Endothelial cell (in vitro differentiated cells): ENCODE results near the gene CFAP46. TPM values are rescaled to one million over a fixed set of nuclear protein-coding genes. Genes with fewer than 3 reads are reported as not detected.

Source experiments
- DNase-seq: peaks from one replicate; pipeline ENCODE4 v3.0.0; 2021; ENCODE audit warnings: low spot score
- H3K27ac Mint-ChIP-seq: one replicate; pipeline ENCODE4 v1.8.0; 2021; ENCODE audit warnings: mixed read lengths, inconsistent platforms; ENCODE audit not compliant: unreplicated experiment
- H3K27me3 Mint-ChIP-seq: one replicate; pipeline ENCODE4 v1.8.0; 2021; ENCODE audit warnings: mild to moderate bottlenecking, moderate library complexity, mixed read lengths, inconsistent platforms; ENCODE audit not compliant: unreplicated experiment
- H3K36me3 Mint-ChIP-seq: one replicate; pipeline ENCODE4 v1.8.0; 2021; ENCODE audit warnings: mild to moderate bottlenecking, low read depth, mixed read lengths, inconsistent platforms; ENCODE audit not compliant: unreplicated experiment
- H3K4me1 Mint-ChIP-seq: one replicate; pipeline ENCODE4 v1.8.0; 2021; ENCODE audit warnings: mild to moderate bottlenecking, mixed read lengths, inconsistent platforms; ENCODE audit not compliant: unreplicated experiment
- H3K4me3 Mint-ChIP-seq: one replicate; pipeline ENCODE4 v1.8.0; 2021; ENCODE audit warnings: mild to moderate bottlenecking, mixed read lengths, inconsistent platforms; ENCODE audit not compliant: unreplicated experiment
- H3K9me3 Mint-ChIP-seq: one replicate; pipeline ENCODE4 v1.8.0; 2021; ENCODE audit warnings: mixed read lengths, inconsistent platforms; ENCODE audit not compliant: unreplicated experiment
- total RNA-seq: library from RNA; stranded (reverse); fragmentation: NEBNext Ultra II Directional; extraction: Animal tissue kit (Norgen Biotek cat#: 25700); gene quantifications from one replicate; pipeline ENCODE4 v1.2.1, GENCODE V29; 2021; ENCODE audit not compliant: unreplicated experiment
- TF ChIP-seq, protein P1 (sequence below): fragments of 200-600 bp; sonication (generic); IDR thresholded peaks from one replicate; pipeline ENCODE4 v1.5.0; 2021; ENCODE audit warnings: antibody characterized with exemption; ENCODE audit not compliant: unreplicated experiment

CFAP46 gene
- total RNA-seq, 1 donor from 2014 or later, result 0.95 TPM

DNA sequence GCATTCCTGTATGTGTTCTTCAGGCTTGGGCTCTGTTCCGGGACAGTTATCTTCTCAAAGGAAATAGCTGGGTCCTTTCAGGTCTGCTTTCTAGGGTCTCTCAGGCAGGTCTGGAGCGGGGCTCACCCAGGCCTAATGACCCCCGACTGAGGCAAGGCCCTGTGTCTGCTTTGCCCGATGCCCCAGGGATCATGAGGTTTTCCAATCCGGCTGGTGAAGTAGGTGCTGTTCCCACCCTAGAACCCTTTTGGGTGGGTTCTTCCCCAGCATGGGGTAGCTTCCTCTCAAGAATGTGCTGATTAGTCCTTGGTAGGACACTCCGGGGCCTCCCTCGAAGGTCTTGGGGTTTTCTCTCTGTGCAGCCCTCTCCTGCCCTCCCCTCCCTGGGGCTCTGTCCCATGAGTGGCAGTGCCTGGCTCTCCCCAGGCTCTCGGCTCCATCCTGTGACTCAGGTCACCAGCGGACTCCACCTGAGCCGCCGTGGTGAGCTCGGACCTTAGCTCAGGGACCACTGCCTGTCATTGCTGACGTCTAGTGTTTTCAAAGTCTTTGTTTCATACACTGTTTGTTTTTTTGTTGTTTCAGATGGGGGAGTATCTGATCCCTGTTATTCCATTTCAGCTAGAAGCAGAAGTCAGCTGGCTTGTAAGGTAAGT, 85.4 kb downstream of the CFAP46 start:
- no peak overlapping the region for H3K27ac Mint-ChIP-seq
- TF ChIP-seq, protein P1, sequence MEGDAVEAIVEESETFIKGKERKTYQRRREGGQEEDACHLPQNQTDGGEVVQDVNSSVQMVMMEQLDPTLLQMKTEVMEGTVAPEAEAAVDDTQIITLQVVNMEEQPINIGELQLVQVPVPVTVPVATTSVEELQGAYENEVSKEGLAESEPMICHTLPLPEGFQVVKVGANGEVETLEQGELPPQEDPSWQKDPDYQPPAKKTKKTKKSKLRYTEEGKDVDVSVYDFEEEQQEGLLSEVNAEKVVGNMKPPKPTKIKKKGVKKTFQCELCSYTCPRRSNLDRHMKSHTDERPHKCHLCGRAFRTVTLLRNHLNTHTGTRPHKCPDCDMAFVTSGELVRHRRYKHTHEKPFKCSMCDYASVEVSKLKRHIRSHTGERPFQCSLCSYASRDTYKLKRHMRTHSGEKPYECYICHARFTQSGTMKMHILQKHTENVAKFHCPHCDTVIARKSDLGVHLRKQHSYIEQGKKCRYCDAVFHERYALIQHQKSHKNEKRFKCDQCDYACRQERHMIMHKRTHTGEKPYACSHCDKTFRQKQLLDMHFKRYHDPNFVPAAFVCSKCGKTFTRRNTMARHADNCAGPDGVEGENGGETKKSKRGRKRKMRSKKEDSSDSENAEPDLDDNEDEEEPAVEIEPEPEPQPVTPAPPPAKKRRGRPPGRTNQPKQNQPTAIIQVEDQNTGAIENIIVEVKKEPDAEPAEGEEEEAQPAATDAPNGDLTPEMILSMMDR, result no peak
- no peak overlapping the region for H3K4me3 Mint-ChIP-seq
- H3K9me3 Mint-ChIP-seq, result no peaks in the 10 kb centered on the region
- peaks cover 3% of the 10 kb centered on the region for H3K36me3 Mint-ChIP-seq
- H3K4me1 Mint-ChIP-seq, result no peaks in the 10 kb centered on the region
- DNase-seq, result no peak
- peaks cover 3% of the 10 kb centered on the region for H3K27me3 Mint-ChIP-seq

DNA sequence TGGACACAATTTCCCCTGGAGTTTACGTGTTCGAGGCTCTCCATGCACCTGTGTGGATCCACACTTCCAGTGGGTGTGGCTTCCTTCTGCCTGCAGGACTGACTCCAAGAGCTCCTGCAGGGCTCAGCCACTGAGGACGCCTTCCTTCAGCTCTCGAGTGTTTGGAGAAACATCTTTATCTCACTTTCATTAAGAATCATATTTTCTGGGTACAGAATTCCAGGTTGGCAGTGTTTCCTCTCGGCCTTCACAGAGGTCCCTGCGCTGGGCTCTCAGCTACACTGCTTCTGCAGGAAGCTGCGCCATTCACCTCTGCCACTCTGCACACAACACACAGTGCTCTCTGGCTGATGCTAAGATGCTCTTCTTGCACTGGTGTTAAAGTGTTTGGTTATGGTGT, 86.5 kb downstream of the CFAP46 start:
- no peak for DNase-seq
- peaks cover 2% of the 10 kb centered on the region for H3K27me3 Mint-ChIP-seq
- TF ChIP-seq, protein P1, result no peak
- H3K36me3 Mint-ChIP-seq, result peaks cover 3% of the 10 kb centered on the region
- H3K4me3 Mint-ChIP-seq, result no peak overlapping the region
- no peak overlapping the region for H3K27ac Mint-ChIP-seq
- H3K9me3 Mint-ChIP-seq, result no peaks in the 10 kb centered on the region
- H3K4me1 Mint-ChIP-seq, result no peaks in the 10 kb centered on the region

DNA sequence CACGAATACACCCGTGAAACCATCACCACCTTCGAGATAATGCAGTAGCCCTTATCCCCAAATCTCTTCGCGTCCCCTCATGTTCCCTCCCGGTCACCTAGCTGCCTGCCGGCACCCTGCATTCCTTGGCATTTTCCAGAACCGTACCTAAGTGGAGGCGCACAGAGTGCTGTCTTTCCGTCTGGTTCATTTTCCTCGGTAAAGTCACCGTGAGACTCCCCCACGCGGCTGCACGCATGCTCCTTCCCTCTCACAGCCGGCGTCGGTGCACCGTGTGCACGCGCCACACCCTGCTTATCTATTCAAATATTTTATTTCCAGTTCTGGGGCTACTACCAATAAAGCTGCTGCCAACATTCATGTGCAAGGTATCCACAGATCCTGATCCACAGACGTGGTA, 90.9 kb downstream of the CFAP46 start:
- Mint-ChIP-seq H3K9me3 (no peaks in the 10 kb centered on the region), H3K4me1 (no peaks in the 10 kb centered on the region), H3K4me3 (no peak overlapping the region), H3K36me3 (no peaks in the 10 kb centered on the region), H3K27ac (no peak overlapping the region), H3K27me3 (peaks cover 3% of the 10 kb centered on the region)
- TF ChIP-seq, protein P1, result no peak
- DNase-seq, result no peak

DNA sequence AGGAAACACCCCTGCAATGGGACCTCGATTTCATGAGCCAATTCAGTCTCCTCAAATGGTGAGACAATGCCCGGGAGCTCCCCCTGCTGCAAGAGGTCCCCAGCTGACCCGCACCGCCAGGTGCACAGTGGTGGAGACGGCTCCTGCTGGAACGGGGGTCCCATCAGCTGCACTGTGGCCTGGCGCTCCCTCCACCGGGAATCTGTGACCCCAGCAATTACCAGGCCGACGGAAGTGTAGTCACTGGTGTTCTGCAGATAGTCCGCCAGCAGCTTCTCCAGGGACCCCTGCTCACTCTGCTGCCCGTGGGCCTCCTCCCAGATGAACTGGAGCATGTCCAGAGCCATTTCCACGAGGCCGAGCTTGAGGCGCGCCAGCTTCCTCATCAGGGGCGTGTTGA, 91.5 kb downstream of the CFAP46 start:
- Mint-ChIP-seq H3K4me1 (no peaks in the 10 kb centered on the region), H3K27ac (no peak overlapping the region)

DNA sequence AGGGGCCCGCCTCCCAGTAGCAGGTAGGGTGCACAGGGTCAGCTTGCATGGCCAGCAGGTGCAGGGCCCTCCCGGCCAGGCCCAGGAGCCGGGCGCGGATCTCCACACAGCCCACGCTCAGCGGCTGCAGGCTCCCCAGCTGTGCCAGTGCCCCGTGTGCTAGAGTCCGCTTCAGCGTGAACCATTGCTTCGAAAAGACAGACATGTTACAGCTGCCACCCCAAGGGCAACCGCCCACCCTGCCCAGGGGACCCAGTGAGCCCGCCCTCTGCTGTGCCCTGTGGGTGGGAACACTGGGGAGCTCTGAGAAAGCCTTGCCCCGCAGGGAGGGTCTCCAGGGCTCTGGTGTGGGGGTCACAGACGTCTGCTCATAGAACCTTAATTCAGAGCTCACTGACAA, 92.1 kb downstream of the CFAP46 start:
- no peak for DNase-seq
- Mint-ChIP-seq H3K36me3 (no peaks in the 10 kb centered on the region), H3K27ac (no peak overlapping the region), H3K4me1 (no peaks in the 10 kb centered on the region), H3K27me3 (peaks cover 5% of the 10 kb centered on the region), H3K9me3 (no peaks in the 10 kb centered on the region), H3K4me3 (no peak overlapping the region)
- TF ChIP-seq, protein P1, result no peak

More for the DNA sequence above, 91.5 kb downstream of the CFAP46 start:
- H3K27me3 Mint-ChIP-seq, result peaks cover 5% of the 10 kb centered on the region
- DNase-seq, result no peak
- no peak overlapping the region for H3K4me3 Mint-ChIP-seq
- H3K36me3 Mint-ChIP-seq, result no peaks in the 10 kb centered on the region
- TF ChIP-seq, protein P1, result no peak
- H3K9me3 Mint-ChIP-seq, result no peaks in the 10 kb centered on the region
